ENCODE data around the gene AKR1C1. TPM values are rescaled to one million over a fixed set of nuclear protein-coding genes. Genes with fewer than 3 reads are reported as not detected.
"Not testable (repeated sequence)": the region's sequence is repeated elsewhere in the genome, so short reads cannot be mapped to it uniquely, and the experiment has no call there.

The AKR1C1 gene
- total and polyA plus RNA-seq, 9 of the 15 experiments (the other 6 are each of a cell fraction or from before 2014, with no cell fraction given) = 43.5 to 180 (median 82.4) TPM

DNA sequence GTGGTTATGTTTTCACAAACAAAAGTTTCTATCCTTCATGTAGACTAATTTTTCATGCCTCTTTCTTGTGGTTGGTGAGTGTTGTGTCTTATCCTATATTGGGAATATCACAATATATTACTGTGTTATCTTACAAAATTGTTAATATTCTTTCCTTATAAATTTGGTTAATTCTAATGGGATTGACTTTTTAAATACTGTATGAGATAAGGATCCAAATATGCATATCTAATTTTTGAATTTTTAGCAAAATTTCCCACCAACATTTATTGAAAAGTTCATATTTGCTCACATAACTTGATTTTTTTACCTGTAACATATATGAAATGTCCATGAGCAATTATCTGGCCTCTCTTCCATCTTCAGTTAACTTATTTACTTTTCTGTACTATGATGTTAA is 11.2 kb downstream of the AKR1C1 start:
- H3K4me2 ChIP-seq (ENCODE audit: insufficient read depth, low read length); H3K9me1 ChIP-seq (ENCODE audit: control insufficient read depth, insufficient read depth, low read length); ATAC-seq; in situ Hi-C loops (cut with MboI); H2AFZ ChIP-seq (ENCODE audit: low read depth, low read length); H3K79me2 ChIP-seq (ENCODE audit: control insufficient read depth, insufficient read depth, low read length); H3K27ac ChIP-seq (ENCODE audit: extremely low read depth, low read depth, low read length); POLR2A ChIA-PET; H3K9me3 ChIP-seq (replicated peaks; ENCODE audit: control insufficient read depth, insufficient read depth, low read depth, low read length); H3K4me1 ChIP-seq (replicated peaks in 1 of 2; ENCODE audit: control insufficient read depth in 2 of 2, insufficient read depth in 2 of 2, low read length in 2 of 2); H3K4me3 ChIP-seq; CTCF ChIA-PET (ENCODE audit: low intra/inter-chr PET ratio); H4K20me1 ChIP-seq (replicated peaks; ENCODE audit: control insufficient read depth, insufficient read depth, low read length); H3K9ac ChIP-seq (ENCODE audit: insufficient read depth in 1 of 2, low read depth in 2 of 2, low read length in 2 of 2); H3K27me3 ChIP-seq (ENCODE audit: control insufficient read depth in 2 of 2, insufficient read depth in 2 of 2, low read length in 2 of 2); intact Hi-C loops (cut with micrococcal nuclease); DNase-seq (ENCODE audit: extremely low read depth in 1 of 4, low spot score in 3 of 4); FAIRE-seq; BruUV-seq (replicated peaks): not testable (repeated sequence)
- H3K36me3 ChIP-seq (ENCODE audit: control insufficient read depth, insufficient read depth, low read length) = peaks cover 17% of the 10 kb centered on the region; the same call in 2 of the 3 replicates

DNA sequence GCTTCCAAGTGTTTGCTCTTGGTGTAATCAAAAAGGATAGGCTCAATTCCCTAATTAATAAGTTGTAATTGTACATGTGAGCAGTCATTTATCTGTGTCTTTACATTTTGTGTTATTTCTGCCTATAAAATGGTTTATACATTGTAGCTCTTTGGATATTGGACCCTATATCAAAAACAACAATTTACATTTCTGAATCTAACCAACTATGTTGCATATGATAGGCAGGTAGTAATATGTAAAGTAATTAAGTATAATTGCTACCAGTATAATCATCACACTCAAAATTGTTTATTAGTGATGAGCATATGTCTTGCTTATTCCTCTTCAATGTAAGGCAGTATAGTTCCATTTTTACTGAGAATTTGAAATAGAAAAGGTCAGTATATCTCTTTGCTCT is 13.8 kb downstream of the AKR1C1 start:
- H4K20me1 ChIP-seq (replicated peaks; ENCODE audit: control insufficient read depth, insufficient read depth, low read length) = no peaks in the 10 kb centered on the region
- no peaks in the 10 kb centered on the region for H3K27me3 ChIP-seq (ENCODE audit: control insufficient read depth in 2 of 2, insufficient read depth in 2 of 2, low read length in 2 of 2)
- H2AFZ ChIP-seq (ENCODE audit: low read depth, low read length) = no peak overlapping the region
- ChIA-PET CTCF (ENCODE audit: low intra/inter-chr PET ratio) (no interaction called here), POLR2A (interaction anchor here (0.6 kb wide), 1 partner anchor 89 kb away, joined by 3 read pairs; no protein-coding TSS in a partner anchor)
- ATAC-seq = no peak
- H3K9ac ChIP-seq (ENCODE audit: insufficient read depth in 1 of 2, low read depth in 2 of 2, low read length in 2 of 2) = no peak overlapping the region
- no peak overlapping the region for H3K4me2 ChIP-seq (ENCODE audit: insufficient read depth, low read length)
- DNase-seq (ENCODE audit: extremely low read depth in 1 of 4, low spot score in 3 of 4) = no peak
- peaks cover 8 to 14% of the 10 kb centered on the region in 2 experiments; a peak in 4 of 5 replicates for H3K4me1 ChIP-seq (replicated peaks in 1 of 2; ENCODE audit: control insufficient read depth in 2 of 2, insufficient read depth in 2 of 2, low read length in 2 of 2)
- intact Hi-C loops (cut with micrococcal nuclease) = no loop called here
- H3K9me3 ChIP-seq (replicated peaks; ENCODE audit: control insufficient read depth, insufficient read depth, low read depth, low read length) = no peaks in the 10 kb centered on the region
- BruUV-seq (replicated peaks) = no TSS peak
- peaks cover 9% of the 10 kb centered on the region; the same call in 1 of the 3 replicates for H3K36me3 ChIP-seq (ENCODE audit: control insufficient read depth, insufficient read depth, low read length)
- no peak overlapping the region for H3K4me3 ChIP-seq
- no peaks in the 10 kb centered on the region for H3K79me2 ChIP-seq (ENCODE audit: control insufficient read depth, insufficient read depth, low read length)
- H3K9me1 ChIP-seq (ENCODE audit: control insufficient read depth, insufficient read depth, low read length) = no peaks in the 10 kb centered on the region
- no peak for FAIRE-seq
- H3K27ac ChIP-seq (ENCODE audit: extremely low read depth, low read depth, low read length) = no peak overlapping the region
- in situ Hi-C loops (cut with MboI) = no loop called here
- TF ChIP-seq, protein P1, sequence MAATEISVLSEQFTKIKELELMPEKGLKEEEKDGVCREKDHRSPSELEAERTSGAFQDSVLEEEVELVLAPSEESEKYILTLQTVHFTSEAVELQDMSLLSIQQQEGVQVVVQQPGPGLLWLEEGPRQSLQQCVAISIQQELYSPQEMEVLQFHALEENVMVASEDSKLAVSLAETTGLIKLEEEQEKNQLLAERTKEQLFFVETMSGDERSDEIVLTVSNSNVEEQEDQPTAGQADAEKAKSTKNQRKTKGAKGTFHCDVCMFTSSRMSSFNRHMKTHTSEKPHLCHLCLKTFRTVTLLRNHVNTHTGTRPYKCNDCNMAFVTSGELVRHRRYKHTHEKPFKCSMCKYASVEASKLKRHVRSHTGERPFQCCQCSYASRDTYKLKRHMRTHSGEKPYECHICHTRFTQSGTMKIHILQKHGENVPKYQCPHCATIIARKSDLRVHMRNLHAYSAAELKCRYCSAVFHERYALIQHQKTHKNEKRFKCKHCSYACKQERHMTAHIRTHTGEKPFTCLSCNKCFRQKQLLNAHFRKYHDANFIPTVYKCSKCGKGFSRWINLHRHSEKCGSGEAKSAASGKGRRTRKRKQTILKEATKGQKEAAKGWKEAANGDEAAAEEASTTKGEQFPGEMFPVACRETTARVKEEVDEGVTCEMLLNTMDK (IDR thresholded peaks at IDR 0.05; ENCODE audit: borderline replicate concordance, insufficient read depth, low read depth, low read length, poor library complexity, severe bottlenecking) = no peak
- TF ChIP-seq, protein P2, sequence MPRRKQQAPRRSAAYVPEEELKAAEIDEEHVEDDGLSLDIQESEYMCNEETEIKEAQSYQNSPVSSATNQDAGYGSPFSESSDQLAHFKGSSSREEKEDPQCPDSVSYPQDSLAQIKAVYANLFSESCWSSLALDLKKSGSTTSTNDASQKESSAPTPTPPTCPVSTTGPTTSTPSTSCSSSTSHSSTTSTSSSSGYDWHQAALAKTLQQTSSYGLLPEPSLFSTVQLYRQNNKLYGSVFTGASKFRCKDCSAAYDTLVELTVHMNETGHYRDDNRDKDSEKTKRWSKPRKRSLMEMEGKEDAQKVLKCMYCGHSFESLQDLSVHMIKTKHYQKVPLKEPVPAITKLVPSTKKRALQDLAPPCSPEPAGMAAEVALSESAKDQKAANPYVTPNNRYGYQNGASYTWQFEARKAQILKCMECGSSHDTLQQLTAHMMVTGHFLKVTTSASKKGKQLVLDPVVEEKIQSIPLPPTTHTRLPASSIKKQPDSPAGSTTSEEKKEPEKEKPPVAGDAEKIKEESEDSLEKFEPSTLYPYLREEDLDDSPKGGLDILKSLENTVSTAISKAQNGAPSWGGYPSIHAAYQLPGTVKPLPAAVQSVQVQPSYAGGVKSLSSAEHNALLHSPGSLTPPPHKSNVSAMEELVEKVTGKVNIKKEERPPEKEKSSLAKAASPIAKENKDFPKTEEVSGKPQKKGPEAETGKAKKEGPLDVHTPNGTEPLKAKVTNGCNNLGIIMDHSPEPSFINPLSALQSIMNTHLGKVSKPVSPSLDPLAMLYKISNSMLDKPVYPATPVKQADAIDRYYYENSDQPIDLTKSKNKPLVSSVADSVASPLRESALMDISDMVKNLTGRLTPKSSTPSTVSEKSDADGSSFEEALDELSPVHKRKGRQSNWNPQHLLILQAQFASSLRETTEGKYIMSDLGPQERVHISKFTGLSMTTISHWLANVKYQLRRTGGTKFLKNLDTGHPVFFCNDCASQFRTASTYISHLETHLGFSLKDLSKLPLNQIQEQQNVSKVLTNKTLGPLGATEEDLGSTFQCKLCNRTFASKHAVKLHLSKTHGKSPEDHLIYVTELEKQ (CRISPR knock-in tag; IDR thresholded peaks at IDR 0.05) = no peak
- TF ChIP-seq HMG20B (CRISPR knock-in tag; IDR thresholded peaks at IDR 0.05) = no peak
- TF ChIP-seq EHMT2 (IDR thresholded peaks at IDR 0.05) = no peak
- TF ChIP-seq MCM2 (IDR thresholded peaks at IDR 0.05; ENCODE audit: low read depth) = no peak
- TF ChIP-seq, protein P3, sequence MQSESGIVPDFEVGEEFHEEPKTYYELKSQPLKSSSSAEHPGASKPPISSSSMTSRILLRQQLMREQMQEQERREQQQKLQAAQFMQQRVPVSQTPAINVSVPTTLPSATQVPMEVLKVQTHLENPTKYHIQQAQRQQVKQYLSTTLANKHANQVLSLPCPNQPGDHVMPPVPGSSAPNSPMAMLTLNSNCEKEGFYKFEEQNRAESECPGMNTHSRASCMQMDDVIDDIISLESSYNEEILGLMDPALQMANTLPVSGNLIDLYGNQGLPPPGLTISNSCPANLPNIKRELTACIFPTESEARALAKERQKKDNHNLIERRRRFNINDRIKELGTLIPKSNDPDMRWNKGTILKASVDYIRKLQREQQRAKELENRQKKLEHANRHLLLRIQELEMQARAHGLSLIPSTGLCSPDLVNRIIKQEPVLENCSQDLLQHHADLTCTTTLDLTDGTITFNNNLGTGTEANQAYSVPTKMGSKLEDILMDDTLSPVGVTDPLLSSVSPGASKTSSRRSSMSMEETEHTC (IDR thresholded peaks at IDR 0.05) = no peak
- TF ChIP-seq TCFL5 (CRISPR knock-in tag; conservative IDR thresholded peaks at IDR 0.05) = no peak
- TF ChIP-seq KHSRP (IDR thresholded peaks at IDR 0.05) = no peak
- no peak for TF ChIP-seq ZNF224 (CRISPR knock-in tag; IDR thresholded peaks at IDR 0.05)
- TF ChIP-seq GABPB2 (CRISPR knock-in tag; conservative IDR thresholded peaks at IDR 0.05) = no peak
- no peak for TF ChIP-seq TFAM (CRISPR knock-in tag; conservative IDR thresholded peaks at IDR 0.05)
